Natural killer cell (primary cell): Measurements from ENCODE around the gene AGO3. TPM values are rescaled to one million over a fixed set of nuclear protein-coding genes. Genes with fewer than 3 reads are reported as not detected.

Experiments
- ATAC-seq, 3 donors: fragments of 150-1000 bp in 2 of 3; fragments of 200-7000 bp in 1 of 3; cut with Tn5 transposase; 1 replicate in 1 of 3; 2 replicates in 2 of 3; pipeline ENCODE4 v1.10.0; 2021; ENCODE audit warnings: mild to moderate bottlenecking in 2 of 3, moderate library complexity in 2 of 3
- DNase-seq, 2 donors: peaks; one replicate each; pipeline versions ENCODE4 v3.0.0 to v3.0.0-alpha.2; 2013 to 2021; ENCODE audit warnings: mixed read lengths in 1 of 2
- H3K27ac ChIP-seq: one replicate; pipeline ENCODE4 v1.5.1; 2013; ENCODE audit warnings: mild to moderate bottlenecking, low read length
- H3K27me3 ChIP-seq: one replicate; pipeline ENCODE4 v1.6.1; 2013; ENCODE audit warnings: low read length; ENCODE audit not compliant: control insufficient read depth, insufficient read depth
- H3K36me3 ChIP-seq: one replicate; pipeline ENCODE4 v1.6.1; 2013; ENCODE audit warnings: low read length; ENCODE audit not compliant: control insufficient read depth, insufficient read depth
- H3K4me1 ChIP-seq: one replicate; pipeline ENCODE4 v1.6.1; 2013; ENCODE audit warnings: low read length; ENCODE audit not compliant: control insufficient read depth, insufficient read depth
- H3K4me3 ChIP-seq: one replicate; pipeline ENCODE4 v1.5.1; 2013; ENCODE audit warnings: low read length
- H3K9me3 ChIP-seq: one replicate; pipeline ENCODE4 v1.6.1; 2013; ENCODE audit warnings: low read length; ENCODE audit not compliant: control insufficient read depth, insufficient read depth
- H3K27ac Mint-ChIP-seq, 2 donors: one replicate each; pipeline ENCODE4 v1.8.0; 2022; ENCODE audit warnings: mild to moderate bottlenecking in 2 of 2, mixed read lengths in 2 of 2, moderate library complexity in 1 of 2
- H3K27me3 Mint-ChIP-seq, 2 donors: one replicate each; pipeline ENCODE4 v1.8.0; 2022; ENCODE audit warnings: low read depth in 2 of 2, mixed read lengths in 2 of 2
- H3K36me3 Mint-ChIP-seq: one replicate; pipeline ENCODE4 v1.8.0; 2022; ENCODE audit warnings: mixed read lengths
- H3K4me1 Mint-ChIP-seq, 2 donors: one replicate each; pipeline ENCODE4 v1.8.0; 2022; ENCODE audit warnings: mixed read lengths in 2 of 2
- H3K4me3 Mint-ChIP-seq: one replicate; pipeline ENCODE4 v1.8.0; 2022; ENCODE audit warnings: mild to moderate bottlenecking, moderate library complexity, mixed read lengths
- H3K9me3 Mint-ChIP-seq, 2 donors: one replicate each; pipeline ENCODE4 v1.8.0; 2022; ENCODE audit warnings: mixed read lengths in 2 of 2
- WGBS: methylation state at CpG from one replicate; pipeline ENCODE4 v1.1.7; 2013; ENCODE audit warnings: missing lambda C conversion rate; ENCODE audit not compliant: insufficient coverage; 5-methylcytosine and 5-hydroxymethylcytosine counted together
- intact Hi-C: fragments of 100-400 bp; cut with micrococcal nuclease; formaldehyde crosslinking; loops from one replicate; pipeline ENCODE4 v1.14.2; 2022
- total RNA-seq, 4 donors: library from RNA; stranded (reverse); fragments of 120-200 nt in 1 of 4; gene quantifications; one replicate each; pipeline versions ENCODE4 v1.2.3 to v1.2.4, GENCODE V29; 2013 to 2022
- TF ChIP-seq, protein P1 (sequence below): fragments of 200-600 bp; IDR thresholded peaks from one replicate; pipeline ENCODE4 v1.8.0; 2022; ENCODE audit warnings: antibody characterized with exemption

AGO3 gene
- total RNA-seq, 3 donors from 2014 or later (not counting 1 experiment from before 2014, with no cell fraction given), result 36.5 to 49.6 (median 49.0) TPM

DNA sequence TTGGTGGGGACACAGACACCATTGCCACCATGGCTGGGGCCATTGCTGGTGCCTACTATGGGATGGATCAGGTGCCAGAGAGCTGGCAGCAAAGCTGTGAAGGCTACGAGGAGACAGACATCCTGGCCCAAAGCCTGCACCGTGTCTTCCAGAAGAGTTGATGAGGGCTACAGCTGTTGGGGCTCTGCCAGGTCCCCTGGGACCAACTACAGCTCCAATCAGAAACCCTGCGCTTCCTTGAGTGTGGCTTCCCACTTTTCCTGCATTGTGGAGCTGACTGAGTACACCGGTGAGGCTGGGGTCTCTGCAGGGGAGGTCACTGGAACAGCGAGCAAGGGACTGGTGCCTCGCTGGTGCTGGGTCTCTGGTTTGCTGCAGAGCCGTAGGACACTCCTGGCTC, 162.3 kb downstream of the AGO3 start:
- Mint-ChIP-seq H3K4me1 (peaks cover 17 to 19% of the 10 kb centered on the region in 2 donors), H3K9me3 (no peaks in the 10 kb centered on the region), H3K27me3 (no peaks in the 10 kb centered on the region), H3K27ac (no peak overlapping the region), H3K4me3 (no peak overlapping the region), H3K36me3 (no peaks in the 10 kb centered on the region)
- Histone ChIP-seq H3K4me3 (no peak overlapping the region), H3K36me3 (peaks cover 43% of the 10 kb centered on the region), H3K27me3 (no peaks in the 10 kb centered on the region), H3K4me1 (peaks cover 19% of the 10 kb centered on the region), H3K27ac (no peak overlapping the region), H3K9me3 (no peaks in the 10 kb centered on the region)
- ATAC-seq (no peak), DNase-seq (no peak)
- TF ChIP-seq, protein P1, sequence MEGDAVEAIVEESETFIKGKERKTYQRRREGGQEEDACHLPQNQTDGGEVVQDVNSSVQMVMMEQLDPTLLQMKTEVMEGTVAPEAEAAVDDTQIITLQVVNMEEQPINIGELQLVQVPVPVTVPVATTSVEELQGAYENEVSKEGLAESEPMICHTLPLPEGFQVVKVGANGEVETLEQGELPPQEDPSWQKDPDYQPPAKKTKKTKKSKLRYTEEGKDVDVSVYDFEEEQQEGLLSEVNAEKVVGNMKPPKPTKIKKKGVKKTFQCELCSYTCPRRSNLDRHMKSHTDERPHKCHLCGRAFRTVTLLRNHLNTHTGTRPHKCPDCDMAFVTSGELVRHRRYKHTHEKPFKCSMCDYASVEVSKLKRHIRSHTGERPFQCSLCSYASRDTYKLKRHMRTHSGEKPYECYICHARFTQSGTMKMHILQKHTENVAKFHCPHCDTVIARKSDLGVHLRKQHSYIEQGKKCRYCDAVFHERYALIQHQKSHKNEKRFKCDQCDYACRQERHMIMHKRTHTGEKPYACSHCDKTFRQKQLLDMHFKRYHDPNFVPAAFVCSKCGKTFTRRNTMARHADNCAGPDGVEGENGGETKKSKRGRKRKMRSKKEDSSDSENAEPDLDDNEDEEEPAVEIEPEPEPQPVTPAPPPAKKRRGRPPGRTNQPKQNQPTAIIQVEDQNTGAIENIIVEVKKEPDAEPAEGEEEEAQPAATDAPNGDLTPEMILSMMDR, result no peak
- intact Hi-C loops, result no loop called here
- WGBS, result 97% methylated on average over 7 of the region's 7 CpGs

DNA sequence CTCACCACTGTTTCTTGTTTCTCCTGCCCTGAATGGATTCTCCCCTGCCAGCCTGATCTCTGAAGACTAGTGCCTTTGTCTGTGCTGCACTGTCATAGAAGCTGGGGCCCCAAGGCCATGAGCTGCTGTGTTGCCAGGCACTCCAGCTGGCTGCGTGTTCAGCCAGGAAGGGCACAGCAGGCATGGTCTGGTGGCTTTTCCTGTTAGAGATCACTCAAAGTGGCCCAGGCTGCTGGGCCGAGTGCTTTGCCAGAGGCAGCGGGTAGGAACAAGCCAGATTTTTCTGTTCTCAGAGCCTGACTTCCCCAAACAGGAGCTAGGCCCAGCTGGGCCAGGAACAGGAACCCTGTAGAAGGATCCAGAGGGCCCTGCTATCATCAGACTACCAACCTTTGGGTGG, 163.0 kb downstream of the AGO3 start:
- Mint-ChIP-seq H3K27me3 (no peaks in the 10 kb centered on the region), H3K4me1 (peaks cover 17 to 19% of the 10 kb centered on the region in 2 donors), H3K4me3 (no peak overlapping the region), H3K36me3 (no peaks in the 10 kb centered on the region), H3K27ac (no peak overlapping the region), H3K9me3 (no peaks in the 10 kb centered on the region)
- Histone ChIP-seq H3K27me3 (no peaks in the 10 kb centered on the region), H3K4me3 (no peak overlapping the region), H3K36me3 (peaks cover 43% of the 10 kb centered on the region), H3K9me3 (no peaks in the 10 kb centered on the region), H3K27ac (no peak overlapping the region), H3K4me1 (peaks cover 16% of the 10 kb centered on the region)
- DNase-seq (no peak), ATAC-seq (no peak)
- 92% methylated on average over 3 of the region's 3 CpGs for WGBS
- TF ChIP-seq, protein P1, result no peak
- intact Hi-C loops, result no loop called here

DNA sequence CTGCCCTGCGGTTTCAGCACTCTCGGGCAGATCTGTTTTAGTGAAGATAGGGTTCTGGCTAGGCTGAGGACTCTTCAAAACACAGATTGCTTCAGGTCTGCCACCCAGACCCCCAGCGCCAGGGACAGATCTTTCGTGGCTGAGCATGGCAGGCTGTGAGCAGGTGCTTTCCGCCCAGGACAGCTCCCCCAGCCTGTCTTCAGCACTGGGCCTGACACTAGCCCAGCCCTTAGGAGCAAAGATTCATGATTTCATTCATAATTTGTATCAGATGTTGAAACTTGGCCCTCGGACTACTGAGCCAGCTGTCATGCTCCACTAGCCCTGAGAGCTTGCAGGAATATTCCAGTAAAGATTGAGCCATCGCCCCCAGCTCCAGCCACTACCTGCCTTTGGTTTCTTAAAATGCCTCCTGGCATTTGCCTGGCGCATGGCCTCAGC, 163.7 kb downstream of the AGO3 start:
- H3K4me3 ChIP-seq, result no peak overlapping the region
- ATAC-seq, result no peak
- Mint-ChIP-seq H3K9me3 (no peaks in the 10 kb centered on the region), H3K4me3 (no peak overlapping the region), H3K27me3 (no peaks in the 10 kb centered on the region), H3K36me3 (no peaks in the 10 kb centered on the region), H3K4me1 (peaks cover 13% of the 10 kb centered on the region in 2 donors), H3K27ac (no peak overlapping the region)
- no peaks in the 10 kb centered on the region for H3K9me3 ChIP-seq
- no peak overlapping the region for H3K27ac ChIP-seq
- peaks cover 43% of the 10 kb centered on the region for H3K36me3 ChIP-seq
- 96% methylated on average over 8 of the region's 8 CpGs for WGBS
- no peaks in the 10 kb centered on the region for H3K27me3 ChIP-seq
- intact Hi-C loops, result no loop called here
- DNase-seq, result no peak
- H3K4me1 ChIP-seq, result peaks cover 14% of the 10 kb centered on the region
- TF ChIP-seq, protein P1, result no peak

DNA sequence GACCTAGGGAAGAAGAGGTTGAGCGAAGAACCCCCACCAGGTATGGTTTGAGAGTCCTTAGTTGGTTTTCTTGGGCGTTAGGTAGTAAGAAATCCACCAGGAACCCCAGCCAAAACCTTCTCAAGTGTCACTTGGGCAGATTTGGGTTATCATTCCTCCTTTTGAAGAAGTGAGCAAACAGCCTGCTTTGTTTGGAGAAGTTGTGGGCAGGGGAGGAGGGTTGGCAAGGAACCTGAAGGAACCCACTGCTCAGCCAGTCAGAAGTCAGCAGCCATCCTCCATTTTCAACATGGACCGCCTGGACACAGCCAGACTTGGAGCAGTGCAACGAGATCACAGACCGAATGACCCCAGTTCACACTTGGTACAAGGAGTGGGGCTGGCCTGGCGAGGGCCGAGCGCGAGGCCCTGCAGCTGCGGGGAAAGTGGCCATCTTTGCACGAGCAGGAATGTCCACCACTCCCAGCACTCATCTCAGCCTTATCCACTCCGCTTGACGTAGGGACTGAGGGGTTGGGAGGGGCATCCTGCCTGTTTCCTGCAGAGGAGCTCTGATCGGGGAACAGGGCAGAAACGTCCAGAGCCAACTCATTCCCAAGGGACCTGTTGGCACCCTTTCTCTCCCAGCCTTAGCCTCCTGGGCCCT, 165.0 kb downstream of the AGO3 start:
- TF ChIP-seq, protein P1, result no peak
- no peak overlapping the region for H3K4me3 ChIP-seq
- H3K4me3 Mint-ChIP-seq, result no peak overlapping the region
- peaks cover 15% of the 10 kb centered on the region for H3K4me1 ChIP-seq
- no peaks in the 10 kb centered on the region for H3K27me3 Mint-ChIP-seq
- no peak overlapping the region for H3K27ac ChIP-seq
- peaks cover 7 to 11% of the 10 kb centered on the region in 2 donors for H3K4me1 Mint-ChIP-seq
- DNase-seq (no peak), ATAC-seq (no peak)
- no peaks in the 10 kb centered on the region for H3K9me3 Mint-ChIP-seq
- peaks cover 43% of the 10 kb centered on the region for H3K36me3 ChIP-seq
- intact Hi-C loops, result no loop called here
- H3K9me3 ChIP-seq, result no peaks in the 10 kb centered on the region
- 88% methylated on average over 13 of the region's 15 CpGs for WGBS
- H3K27me3 ChIP-seq, result no peaks in the 10 kb centered on the region
- H3K36me3 Mint-ChIP-seq, result no peaks in the 10 kb centered on the region
- no peak overlapping the region for H3K27ac Mint-ChIP-seq
